DOHH2 (cell line): ENCODE data around the gene ADAMTSL4.

Experiments
- H3F3A ChIP-seq: fragments of 200-600 bp; sonication (generic), shearing (Covaris generic); 2 replicates; pipeline ENCODE4 v1.6.0; 2016; ENCODE audit warnings: antibody characterized with exemption, mild to moderate bottlenecking; ENCODE audit not compliant: control insufficient read depth, insufficient read depth
- H3K27ac ChIP-seq: fragments of 200-600 bp; sonication (generic); 2 replicates; pipeline ENCODE4 v1.5.1; 2014; ENCODE audit warnings: low read depth, mild to moderate bottlenecking, low read length, moderate library complexity
- H3K27me3 ChIP-seq: fragments of 200-600 bp; sonication (generic); 2 replicates; pipeline ENCODE4 v1.6.1; 2014; ENCODE audit warnings: mild to moderate bottlenecking, low read length, mixed read lengths; ENCODE audit not compliant: control insufficient read depth
- H3K36me3 ChIP-seq: fragments of 200-600 bp; sonication (generic); 2 replicates; pipeline ENCODE4 v1.6.1; 2014; ENCODE audit warnings: mild to moderate bottlenecking, low read length, moderate library complexity, mixed read lengths; ENCODE audit not compliant: control insufficient read depth
- H3K4me1 ChIP-seq: fragments of 200-600 bp; sonication (generic); 2 replicates; pipeline ENCODE4 v1.6.1; 2014; ENCODE audit warnings: mild to moderate bottlenecking, low read length, mixed read lengths; ENCODE audit not compliant: control insufficient read depth
- H3K4me2 ChIP-seq: fragments of 200-600 bp; sonication (generic); 2 replicates; pipeline ENCODE4 v1.6.0; 2014; ENCODE audit warnings: mild to moderate bottlenecking, low read length, moderate library complexity
- H3K4me3 ChIP-seq: fragments of 200-600 bp; sonication (generic); 2 replicates; pipeline ENCODE4 v1.5.1; 2014; ENCODE audit warnings: mild to moderate bottlenecking, low read length, mixed read lengths
- H3K79me2 ChIP-seq: fragments of 200-600 bp; sonication (generic); 2 replicates; pipeline ENCODE4 v1.6.1; 2014; ENCODE audit warnings: mild to moderate bottlenecking, low read length, mixed read lengths; ENCODE audit not compliant: control insufficient read depth
- H3K9me2 ChIP-seq: fragments of 200-600 bp; sonication (generic); replicated peaks from 2 replicates; pipeline ENCODE4 v1.6.1; 2014; ENCODE audit warnings: mild to moderate bottlenecking, low read length, mixed read lengths; ENCODE audit not compliant: control insufficient read depth
- H3K9me3 ChIP-seq: fragments of 200-600 bp; sonication (generic); 2 replicates; pipeline ENCODE4 v1.6.1; 2014; ENCODE audit warnings: antibody characterized with exemption, low read length, mixed read lengths; ENCODE audit not compliant: control insufficient read depth, insufficient read depth
- H4K20me1 ChIP-seq: fragments of 200-600 bp; sonication (generic); 2 replicates; pipeline ENCODE4 v1.6.0; 2014; ENCODE audit warnings: low read depth, mild to moderate bottlenecking, antibody characterized with exemption, low read length, moderate library complexity; ENCODE audit not compliant: control insufficient read depth, insufficient read depth
- EZH2phosphoT487 ChIP-seq: fragments of 200-600 bp; sonication (generic); IDR thresholded peaks from 2 replicates; pipeline ENCODE4 v1.6.1; 2017; ENCODE audit warnings: borderline replicate concordance, mild to moderate bottlenecking, antibody characterized with exemption, low read length, moderate library complexity, mixed read lengths
- TF ChIP-seq, protein P1 (sequence below): fragments of 200-600 bp; sonication (generic); IDR thresholded peaks from one replicate; pipeline ENCODE4 v1.5.1; 2014; ENCODE audit warnings: antibody characterized with exemption, mild to moderate bottlenecking, low read depth, low read length; ENCODE audit not compliant: poor library complexity, severe bottlenecking

Gene ADAMTSL4

DNA sequence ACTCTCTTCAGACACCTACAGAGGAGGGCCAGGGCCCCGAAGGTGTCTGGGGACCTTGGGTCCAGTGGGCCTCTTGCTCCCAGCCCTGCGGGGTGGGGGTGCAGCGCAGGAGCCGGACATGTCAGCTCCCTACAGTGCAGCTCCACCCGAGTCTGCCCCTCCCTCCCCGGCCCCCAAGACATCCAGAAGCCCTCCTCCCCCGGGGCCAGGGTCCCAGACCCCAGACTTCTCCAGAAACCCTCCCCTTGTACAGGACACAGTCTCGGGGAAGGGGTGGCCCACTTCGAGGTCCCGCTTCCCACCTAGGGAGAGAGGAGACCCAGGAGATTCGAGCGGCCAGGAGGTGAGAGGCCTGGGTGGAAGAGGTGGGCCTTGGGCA, 3.7 kb downstream of the ADAMTSL4 start:
- TF ChIP-seq, protein P1, sequence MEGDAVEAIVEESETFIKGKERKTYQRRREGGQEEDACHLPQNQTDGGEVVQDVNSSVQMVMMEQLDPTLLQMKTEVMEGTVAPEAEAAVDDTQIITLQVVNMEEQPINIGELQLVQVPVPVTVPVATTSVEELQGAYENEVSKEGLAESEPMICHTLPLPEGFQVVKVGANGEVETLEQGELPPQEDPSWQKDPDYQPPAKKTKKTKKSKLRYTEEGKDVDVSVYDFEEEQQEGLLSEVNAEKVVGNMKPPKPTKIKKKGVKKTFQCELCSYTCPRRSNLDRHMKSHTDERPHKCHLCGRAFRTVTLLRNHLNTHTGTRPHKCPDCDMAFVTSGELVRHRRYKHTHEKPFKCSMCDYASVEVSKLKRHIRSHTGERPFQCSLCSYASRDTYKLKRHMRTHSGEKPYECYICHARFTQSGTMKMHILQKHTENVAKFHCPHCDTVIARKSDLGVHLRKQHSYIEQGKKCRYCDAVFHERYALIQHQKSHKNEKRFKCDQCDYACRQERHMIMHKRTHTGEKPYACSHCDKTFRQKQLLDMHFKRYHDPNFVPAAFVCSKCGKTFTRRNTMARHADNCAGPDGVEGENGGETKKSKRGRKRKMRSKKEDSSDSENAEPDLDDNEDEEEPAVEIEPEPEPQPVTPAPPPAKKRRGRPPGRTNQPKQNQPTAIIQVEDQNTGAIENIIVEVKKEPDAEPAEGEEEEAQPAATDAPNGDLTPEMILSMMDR, result no peak
- TF ChIP-seq EZH2phosphoT487, result no peak
- Histone ChIP-seq H3K79me2 (no peaks in the 10 kb centered on the region), H3K4me1 (peaks cover 12% of the 10 kb centered on the region), H3K36me3 (no peaks in the 10 kb centered on the region), H4K20me1 (no peaks in the 10 kb centered on the region), H3K4me3 (no peak overlapping the region), H3K4me2 (no peak overlapping the region), H3K27ac (no peak overlapping the region), H3K27me3 (peaks cover 35% of the 10 kb centered on the region), H3K9me3 (no peaks in the 10 kb centered on the region), H3F3A (no peaks in the 10 kb centered on the region), H3K9me2 (no peaks in the 10 kb centered on the region)

DNA sequence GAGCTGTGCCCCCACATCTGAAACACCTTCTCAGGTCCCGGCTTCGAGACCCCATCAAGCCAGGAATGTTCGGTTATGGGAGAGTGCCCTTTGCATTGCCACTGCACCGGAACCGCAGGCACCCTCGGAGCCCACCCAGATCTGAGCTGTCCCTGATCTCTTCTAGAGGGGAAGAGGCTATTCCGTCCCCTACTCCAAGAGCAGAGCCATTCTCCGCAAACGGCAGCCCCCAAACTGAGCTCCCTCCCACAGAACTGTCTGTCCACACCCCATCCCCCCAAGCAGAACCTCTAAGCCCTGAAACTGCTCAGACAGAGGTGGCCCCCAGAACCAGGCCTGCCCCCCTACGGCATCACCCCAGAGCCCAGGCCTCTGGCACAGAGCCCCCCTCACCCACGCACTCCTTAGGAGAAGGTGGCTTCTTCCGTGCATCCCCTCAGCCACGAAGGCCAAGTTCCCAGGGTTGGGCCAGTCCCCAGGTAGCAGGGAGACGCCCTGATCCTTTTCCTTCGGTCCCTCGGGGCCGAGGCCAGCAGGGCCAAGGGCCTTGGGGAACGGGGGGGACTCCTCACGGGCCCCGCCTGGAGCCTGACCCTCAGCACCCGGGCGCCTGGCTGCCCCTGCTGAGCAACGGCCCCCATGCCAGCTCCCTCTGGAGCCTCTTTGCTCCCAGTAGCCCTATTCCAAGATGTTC, 4.3 kb downstream of the ADAMTSL4 start:
- H3K9me2 ChIP-seq, result no peaks in the 10 kb centered on the region
- no peak overlapping the region for H3K27ac ChIP-seq
- peaks cover 10% of the 10 kb centered on the region for H3K4me1 ChIP-seq
- no peak overlapping the region for H3K4me2 ChIP-seq
- H3K79me2 ChIP-seq, result no peaks in the 10 kb centered on the region
- no peak for TF ChIP-seq EZH2phosphoT487
- TF ChIP-seq, protein P1, result no peak
- no peaks in the 10 kb centered on the region for H3K9me3 ChIP-seq
- no peak overlapping the region for H3K4me3 ChIP-seq
- H3K27me3 ChIP-seq, result peaks cover 33% of the 10 kb centered on the region
- H3F3A ChIP-seq, result no peaks in the 10 kb centered on the region
- H4K20me1 ChIP-seq, result no peaks in the 10 kb centered on the region
- H3K36me3 ChIP-seq, result no peaks in the 10 kb centered on the region

DNA sequence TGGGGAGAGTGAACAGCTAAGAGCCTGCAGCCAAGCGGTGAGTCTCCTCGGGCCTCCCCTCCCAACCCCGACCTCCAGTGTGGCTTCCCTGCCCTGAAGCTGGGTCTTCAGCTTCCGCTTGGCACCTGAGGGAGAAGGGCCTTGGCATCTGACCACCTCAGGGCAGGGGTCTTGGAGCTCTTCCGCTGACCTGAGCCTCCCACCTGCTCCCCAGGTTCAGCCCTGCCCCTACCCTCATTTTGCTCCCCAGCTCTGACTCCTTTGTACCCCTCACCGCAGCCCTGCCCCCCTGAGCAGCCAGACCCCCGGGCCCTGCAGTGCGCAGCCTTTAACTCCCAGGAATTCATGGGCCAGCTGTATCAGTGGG, 4.9 kb downstream of the ADAMTSL4 start:
- no peak overlapping the region for H3K4me3 ChIP-seq
- no peak overlapping the region for H3K4me2 ChIP-seq
- H3K27ac ChIP-seq, result no peak overlapping the region
- no peaks in the 10 kb centered on the region for H3K79me2 ChIP-seq
- H3K36me3 ChIP-seq, result no peaks in the 10 kb centered on the region
- H3K9me3 ChIP-seq, result no peaks in the 10 kb centered on the region
- no peaks in the 10 kb centered on the region for H3F3A ChIP-seq
- no peaks in the 10 kb centered on the region for H3K9me2 ChIP-seq
- peaks cover 7% of the 10 kb centered on the region; the same call in 1 of the 2 replicates for H3K4me1 ChIP-seq
- peaks cover 28% of the 10 kb centered on the region for H3K27me3 ChIP-seq
- H4K20me1 ChIP-seq, result no peaks in the 10 kb centered on the region
- TF ChIP-seq, protein P1, result no peak
- TF ChIP-seq EZH2phosphoT487, result no peak
